Adrenal gland (tissue), 5 donors: Measurements from ENCODE around the gene ABT1.

Experiments
- POLR2A ChIP-seq, 2 donors: fragments of 450-650 bp; IDR thresholded peaks; one replicate each; pipeline ENCODE4 v1.6.1; 2017; ENCODE audit warnings: antibody characterized with exemption in 2 of 2, mild to moderate bottlenecking in 2 of 2, moderate library complexity in 1 of 2
- TF ChIP-seq, protein P1 (sequence below), 6 experiments: fragments of 450-650 bp in 4 of 6; fragments of 200-600 bp in 2 of 6; sonication (generic) in 1 of 6; IDR thresholded peaks; 1 replicate in 5 of 6; 2 replicates in 1 of 6; pipeline versions ENCODE4 v1.5.1 to v1.8.0; 2016 to 2021; ENCODE audit warnings: antibody characterized with exemption in 6 of 6, mild to moderate bottlenecking in 2 of 6, moderate library complexity in 1 of 6
- donor health status: DM: no; HTN: no; CAD: no.

GRCh38 chr6:26646074-26646473 lies 49.3 kb downstream of the ABT1 start:
- no peak for TF ChIP-seq POLR2A (IDR thresholded peaks at IDR 0.05)
- TF ChIP-seq, protein P1, sequence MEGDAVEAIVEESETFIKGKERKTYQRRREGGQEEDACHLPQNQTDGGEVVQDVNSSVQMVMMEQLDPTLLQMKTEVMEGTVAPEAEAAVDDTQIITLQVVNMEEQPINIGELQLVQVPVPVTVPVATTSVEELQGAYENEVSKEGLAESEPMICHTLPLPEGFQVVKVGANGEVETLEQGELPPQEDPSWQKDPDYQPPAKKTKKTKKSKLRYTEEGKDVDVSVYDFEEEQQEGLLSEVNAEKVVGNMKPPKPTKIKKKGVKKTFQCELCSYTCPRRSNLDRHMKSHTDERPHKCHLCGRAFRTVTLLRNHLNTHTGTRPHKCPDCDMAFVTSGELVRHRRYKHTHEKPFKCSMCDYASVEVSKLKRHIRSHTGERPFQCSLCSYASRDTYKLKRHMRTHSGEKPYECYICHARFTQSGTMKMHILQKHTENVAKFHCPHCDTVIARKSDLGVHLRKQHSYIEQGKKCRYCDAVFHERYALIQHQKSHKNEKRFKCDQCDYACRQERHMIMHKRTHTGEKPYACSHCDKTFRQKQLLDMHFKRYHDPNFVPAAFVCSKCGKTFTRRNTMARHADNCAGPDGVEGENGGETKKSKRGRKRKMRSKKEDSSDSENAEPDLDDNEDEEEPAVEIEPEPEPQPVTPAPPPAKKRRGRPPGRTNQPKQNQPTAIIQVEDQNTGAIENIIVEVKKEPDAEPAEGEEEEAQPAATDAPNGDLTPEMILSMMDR (IDR thresholded peaks at IDR 0.05) = no peak
